Stimulated activated CD4-positive, alpha-beta T cell treated with anti-CD3 and anti-CD28 coated beads, Interleukin-4, amount 100 ng/mL, for 24 hours (primary cell): Measurements from ENCODE around the gene SERPINA10.
"Not testable (repeated sequence)": the region's sequence is repeated elsewhere in the genome, so short reads cannot be mapped to it uniquely, and the experiment has no call there.

ENCODE experiments used
- DNase-seq: peaks from one replicate; pipeline ENCODE4 v3.0.0-alpha.2; 2020

Gene SERPINA10

GRCh38 chr14:94278731-94279130 is 14.3 kb downstream of the SERPINA10 start:
- no peak for DNase-seq

- not testable (repeated sequence) for DNase-seq
These were observed 16.0 kb downstream of the SERPINA10 start for GRCh38 chr14:94276898-94277561.

- DNase-seq: no peak
These were observed 23.9 kb downstream of the SERPINA10 start for GRCh38 chr14:94269156-94269555.

GRCh38 chr14:94268582-94268981 is 24.5 kb downstream of the SERPINA10 start:
- DNase-seq: not testable (repeated sequence)

- DNase-seq: no peak
These were observed 25.7 kb downstream of the SERPINA10 start for GRCh38 chr14:94267352-94267751.

- DNase-seq: not testable (repeated sequence)
These were observed 28.9 kb downstream of the SERPINA10 start for GRCh38 chr14:94264195-94264594.

- no peak for DNase-seq
These were observed 48.9 kb downstream of the SERPINA10 start for GRCh38 chr14:94244182-94244581.

- DNase-seq: no peak
These were observed 53.7 kb downstream of the SERPINA10 start for GRCh38 chr14:94239406-94239805.

GRCh38 chr14:94237983-94238382 is 55.1 kb downstream of the SERPINA10 start:
- no peak for DNase-seq

- DNase-seq: no peak
These were observed 56.0 kb downstream of the SERPINA10 start for GRCh38 chr14:94237046-94237445.
